Measurements from ENCODE around the gene RABGAP1L.
"Not testable (repeated sequence)": the region's sequence is repeated elsewhere in the genome, so short reads cannot be mapped to it uniquely, and the experiment has no call there.

Gene RABGAP1L

GRCh38 chr1:174623324-174624035, 464.2 kb downstream of the RABGAP1L start:
- no peak for DNase-seq

- DNase-seq = no peak
Measured at GRCh38 chr1:174626031-174627025, 467.0 kb downstream of the RABGAP1L start.

- DNase-seq = no peak
Measured at GRCh38 chr1:174637487-174637886, 478.2 kb downstream of the RABGAP1L start.

- DNase-seq = no peak
Measured at GRCh38 chr1:174639461-174639860, 480.1 kb downstream of the RABGAP1L start.

GRCh38 chr1:174640783-174641182, 481.5 kb downstream of the RABGAP1L start:
- DNase-seq = no peak

GRCh38 chr1:174642393-174642792, 483.1 kb downstream of the RABGAP1L start:
- no peak for DNase-seq

- no peak for DNase-seq
Measured at GRCh38 chr1:174643206-174643605, 483.9 kb downstream of the RABGAP1L start.

- not testable (repeated sequence) for DNase-seq
Measured at GRCh38 chr1:174649572-174649971, 490.3 kb downstream of the RABGAP1L start.

- DNase-seq = no peak
Measured at GRCh38 chr1:174652569-174653280, 493.4 kb downstream of the RABGAP1L start.

GRCh38 chr1:174654560-174654959, 495.2 kb downstream of the RABGAP1L start:
- DNase-seq = no peak

- no peak for DNase-seq
Measured at GRCh38 chr1:174656409-174657059, 497.2 kb downstream of the RABGAP1L start.

GRCh38 chr1:174657411-174657810, 498.1 kb downstream of the RABGAP1L start:
- DNase-seq = no peak

GRCh38 chr1:174657893-174658292, 498.6 kb downstream of the RABGAP1L start:
- no peak for DNase-seq

GRCh38 chr1:174659823-174660222, 500.5 kb downstream of the RABGAP1L start:
- DNase-seq = no peak

- DNase-seq = no peak
Measured at GRCh38 chr1:174660476-174660875, 501.2 kb downstream of the RABGAP1L start.

GRCh38 chr1:174663358-174663757, 504.0 kb downstream of the RABGAP1L start:
- DNase-seq = no peak

- DNase-seq = no peak
Measured at GRCh38 chr1:174666248-174666647, 506.9 kb downstream of the RABGAP1L start.

GRCh38 chr1:174671826-174672225, 512.5 kb downstream of the RABGAP1L start:
- no peak for DNase-seq

GRCh38 chr1:174676856-174677255, 517.5 kb downstream of the RABGAP1L start:
- DNase-seq = no peak

GRCh38 chr1:174678657-174679056, 519.3 kb downstream of the RABGAP1L start:
- no peak for DNase-seq

- no peak for DNase-seq
Measured at GRCh38 chr1:174680101-174680500, 520.8 kb downstream of the RABGAP1L start.

GRCh38 chr1:174682419-174683008, 523.2 kb downstream of the RABGAP1L start:
- DNase-seq = no peak

All from cortex of kidney (tissue), 1 donor.